ENCODE measurements around the gene TMTC2.
"Not testable (repeated sequence)": the region's sequence is repeated elsewhere in the genome, so short reads cannot be mapped to it uniquely, and the experiment has no call there.

The TMTC2 gene

DNA sequence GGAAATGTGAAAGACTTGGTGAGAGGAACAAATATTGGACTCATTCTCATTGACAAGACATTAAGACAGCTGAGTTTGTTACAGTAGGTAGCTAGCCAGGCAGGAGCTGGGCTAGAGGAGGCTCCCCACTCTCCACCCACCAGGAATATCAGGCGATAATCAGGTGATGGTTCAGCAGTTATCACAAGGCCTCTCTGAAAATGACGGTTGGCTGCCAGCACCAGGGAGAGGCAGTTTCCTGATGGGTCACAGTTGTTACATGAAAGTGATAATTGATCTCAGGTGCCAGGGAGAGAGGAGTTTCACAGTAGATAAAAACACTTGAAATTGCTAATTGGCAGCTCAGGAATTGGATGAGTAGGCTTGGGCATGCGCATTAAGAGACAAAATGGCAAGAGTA is 116.5 kb downstream of the TMTC2 start:
- H3K27me3 Mint-ChIP-seq = no peaks in the 10 kb centered on the region
- peaks cover 13% of the 10 kb centered on the region for H3K4me1 Mint-ChIP-seq (ENCODE audit: low read depth)
- intact Hi-C loops (cut with micrococcal nuclease) = no loop called here
- no peak overlapping the region for H3K27ac Mint-ChIP-seq
- peaks cover 9% of the 10 kb centered on the region for H3K36me3 Mint-ChIP-seq (ENCODE audit: low read depth)
- no peak overlapping the region for H3K4me3 Mint-ChIP-seq
- H3K9me3 Mint-ChIP-seq = no peaks in the 10 kb centered on the region

DNA sequence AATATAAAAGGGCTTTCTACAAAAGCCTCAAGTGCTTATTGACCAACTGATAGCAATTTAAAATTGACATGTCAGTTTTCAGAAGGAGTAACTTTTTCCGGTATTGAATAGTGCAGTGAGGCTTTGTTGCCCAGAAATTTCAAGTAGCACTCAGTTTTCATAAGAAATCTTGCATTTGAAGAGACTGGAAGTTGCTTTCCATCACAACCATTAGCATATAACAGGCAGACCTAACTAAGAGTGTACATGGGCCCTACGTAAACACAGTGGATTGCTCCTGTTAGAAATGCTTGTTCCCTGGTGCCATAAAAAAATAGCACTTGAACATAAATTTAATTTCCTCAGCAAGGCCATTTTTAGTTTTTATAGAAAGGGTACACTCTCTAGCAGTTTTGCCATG is 117.9 kb downstream of the TMTC2 start:
- H3K4me1 Mint-ChIP-seq (ENCODE audit: low read depth) = peaks cover 13% of the 10 kb centered on the region
- H3K9me3 Mint-ChIP-seq = no peaks in the 10 kb centered on the region
- no peak overlapping the region for H3K27ac Mint-ChIP-seq
- H3K36me3 Mint-ChIP-seq (ENCODE audit: low read depth) = peaks cover 9% of the 10 kb centered on the region
- intact Hi-C loops (cut with micrococcal nuclease) = no loop called here
- no peaks in the 10 kb centered on the region for H3K27me3 Mint-ChIP-seq
- H3K4me3 Mint-ChIP-seq = no peak overlapping the region

DNA sequence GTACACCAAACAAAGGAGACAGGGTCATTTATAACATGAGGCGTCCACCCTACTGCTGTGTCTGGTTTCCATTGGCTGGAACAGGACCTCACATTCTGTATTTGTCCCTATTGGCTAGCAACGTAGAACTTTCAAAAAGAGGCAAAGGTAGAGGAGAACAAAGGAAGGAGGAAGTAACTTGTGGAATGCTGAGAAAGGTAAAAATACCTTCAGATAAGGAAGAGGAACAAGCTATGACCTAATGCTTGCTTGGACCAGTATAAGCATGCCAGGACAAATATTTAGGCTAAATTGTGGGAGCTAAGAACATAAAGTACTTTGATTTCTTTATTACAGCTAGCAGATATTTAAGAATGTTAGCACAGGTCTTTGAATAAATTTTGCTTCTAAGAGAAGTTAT is 118.3 kb downstream of the TMTC2 start:
- H3K4me1 Mint-ChIP-seq (ENCODE audit: low read depth) = peaks cover 13% of the 10 kb centered on the region
- intact Hi-C loops (cut with micrococcal nuclease); H3K27me3 Mint-ChIP-seq; H3K9me3 Mint-ChIP-seq; H3K4me3 Mint-ChIP-seq; H3K27ac Mint-ChIP-seq; H3K36me3 Mint-ChIP-seq (ENCODE audit: low read depth): not testable (repeated sequence)

DNA sequence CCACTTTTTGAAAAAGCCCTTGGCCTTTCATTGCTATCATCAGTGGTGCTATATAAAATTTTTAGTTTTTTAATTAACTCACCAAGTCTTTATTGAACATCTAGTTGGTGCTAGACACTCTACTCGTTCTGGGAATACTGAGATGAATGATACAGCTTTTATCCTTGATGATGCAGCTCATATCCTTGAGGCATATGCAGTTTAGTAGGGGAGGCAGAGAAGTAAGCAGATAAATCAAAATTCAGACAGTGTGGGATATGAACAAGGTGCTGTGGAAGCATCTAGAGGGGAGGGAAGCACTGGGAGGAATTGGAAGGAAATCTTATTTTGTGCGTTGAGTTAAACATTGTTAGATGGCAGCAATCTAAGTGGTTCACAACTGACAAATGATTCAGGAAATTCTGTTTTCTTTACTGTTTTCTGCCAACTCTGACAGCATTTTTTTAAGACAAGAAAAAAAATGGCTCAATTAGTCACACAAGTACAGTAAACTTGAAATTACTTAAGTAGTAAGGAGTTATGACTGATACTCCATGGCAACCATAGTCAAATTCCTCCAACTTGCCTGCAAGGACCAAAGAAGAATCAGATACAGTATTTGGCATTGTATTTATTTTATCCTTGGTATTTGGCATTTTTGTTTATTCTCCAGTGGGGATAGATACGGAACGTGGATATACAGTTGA is 119.2 kb downstream of the TMTC2 start:
- no peaks in the 10 kb centered on the region for H3K9me3 Mint-ChIP-seq
- intact Hi-C loops (cut with micrococcal nuclease) = no loop called here
- peaks cover 13% of the 10 kb centered on the region for H3K4me1 Mint-ChIP-seq (ENCODE audit: low read depth)
- H3K27me3 Mint-ChIP-seq = no peaks in the 10 kb centered on the region
- no peak overlapping the region for H3K27ac Mint-ChIP-seq
- H3K36me3 Mint-ChIP-seq (ENCODE audit: low read depth) = peaks cover 8% of the 10 kb centered on the region
- no peak overlapping the region for H3K4me3 Mint-ChIP-seq

DNA sequence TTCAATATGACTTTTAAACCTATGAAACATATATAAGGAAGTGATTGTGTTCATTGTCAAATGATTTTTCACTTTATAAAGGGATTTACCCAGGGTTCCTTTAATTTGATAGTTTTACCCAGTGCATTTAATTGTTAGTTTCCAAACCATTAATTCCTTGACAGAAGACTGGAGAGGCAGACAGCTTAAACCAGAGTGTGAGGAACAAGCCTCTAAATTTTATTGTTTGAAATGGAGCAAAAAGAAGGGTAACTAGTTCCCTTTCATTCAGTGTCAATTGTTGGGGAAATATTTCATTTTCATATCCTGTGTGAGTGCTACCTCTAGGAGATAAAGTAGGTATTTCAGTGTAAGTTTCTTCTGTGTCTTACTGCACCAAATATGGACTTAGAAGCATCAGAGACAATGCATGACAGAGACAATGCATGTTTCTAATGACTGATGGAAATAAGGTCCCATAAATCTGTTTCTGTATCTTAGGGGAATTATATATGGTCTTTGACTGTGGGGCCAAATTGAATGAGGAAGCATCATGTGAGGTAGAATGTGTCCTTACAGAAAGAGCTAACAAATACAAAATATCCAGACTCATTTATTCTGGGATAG is 120.5 kb downstream of the TMTC2 start:
- Mint-ChIP-seq H3K4me3 (no peak overlapping the region), H3K4me1 (ENCODE audit: low read depth) (peaks cover 13% of the 10 kb centered on the region), H3K9me3 (no peaks in the 10 kb centered on the region), H3K36me3 (ENCODE audit: low read depth) (no peaks in the 10 kb centered on the region), H3K27me3 (no peaks in the 10 kb centered on the region), H3K27ac (no peak overlapping the region)
- intact Hi-C loops (cut with micrococcal nuclease) = no loop called here

DNA sequence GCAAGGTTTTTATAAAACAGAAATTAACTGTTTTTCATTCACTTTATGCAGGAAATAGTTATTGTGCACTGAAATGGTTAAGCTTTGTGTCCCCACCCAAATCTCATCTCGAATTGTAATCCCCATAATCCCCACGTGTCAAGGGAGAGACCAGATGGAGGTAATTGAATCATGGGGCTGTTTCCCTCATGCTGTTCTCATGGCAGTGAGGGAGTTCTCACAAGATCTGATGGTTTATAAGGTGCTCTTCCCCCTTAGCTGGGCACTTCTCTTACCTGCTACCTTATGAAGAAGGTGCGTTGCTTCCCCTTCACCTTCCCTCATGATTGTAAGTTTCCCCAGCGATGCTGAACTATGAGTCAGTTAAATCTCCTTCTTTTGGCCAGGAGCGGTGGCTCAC is 123.9 kb downstream of the TMTC2 start:
- Mint-ChIP-seq H3K27ac (no peak overlapping the region), H3K9me3 (no peaks in the 10 kb centered on the region), H3K27me3 (no peaks in the 10 kb centered on the region), H3K36me3 (ENCODE audit: low read depth) (no peaks in the 10 kb centered on the region), H3K4me1 (ENCODE audit: low read depth) (peaks cover 9% of the 10 kb centered on the region), H3K4me3 (no peak overlapping the region)
- intact Hi-C loops (cut with micrococcal nuclease) = no loop called here

DNA sequence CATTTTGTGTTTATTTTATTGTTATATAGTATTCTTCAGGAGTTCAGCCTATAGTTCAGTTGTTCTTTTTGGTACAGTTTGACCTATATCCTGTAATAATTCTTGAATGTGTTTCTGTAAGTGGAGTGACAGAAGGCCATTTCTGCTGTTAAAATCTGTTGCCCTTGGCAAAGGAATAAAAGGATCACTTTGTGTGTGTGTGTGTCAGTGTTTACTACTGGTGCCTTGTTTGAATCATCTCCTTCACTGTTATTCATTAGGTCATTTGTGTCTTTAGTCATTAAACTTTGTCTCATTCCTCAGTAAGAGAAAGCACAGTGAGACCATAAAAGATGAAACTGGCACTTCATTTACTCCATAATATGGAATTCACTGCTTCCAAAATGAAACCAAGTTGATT is 130.7 kb downstream of the TMTC2 start:
- no peak overlapping the region for H3K27ac Mint-ChIP-seq
- peaks cover 14% of the 10 kb centered on the region for H3K4me1 Mint-ChIP-seq (ENCODE audit: low read depth)
- intact Hi-C loops (cut with micrococcal nuclease) = no loop called here
- H3K4me3 Mint-ChIP-seq = no peak overlapping the region
- no peaks in the 10 kb centered on the region for H3K27me3 Mint-ChIP-seq
- no peaks in the 10 kb centered on the region for H3K9me3 Mint-ChIP-seq
- no peaks in the 10 kb centered on the region for H3K36me3 Mint-ChIP-seq (ENCODE audit: low read depth)

DNA sequence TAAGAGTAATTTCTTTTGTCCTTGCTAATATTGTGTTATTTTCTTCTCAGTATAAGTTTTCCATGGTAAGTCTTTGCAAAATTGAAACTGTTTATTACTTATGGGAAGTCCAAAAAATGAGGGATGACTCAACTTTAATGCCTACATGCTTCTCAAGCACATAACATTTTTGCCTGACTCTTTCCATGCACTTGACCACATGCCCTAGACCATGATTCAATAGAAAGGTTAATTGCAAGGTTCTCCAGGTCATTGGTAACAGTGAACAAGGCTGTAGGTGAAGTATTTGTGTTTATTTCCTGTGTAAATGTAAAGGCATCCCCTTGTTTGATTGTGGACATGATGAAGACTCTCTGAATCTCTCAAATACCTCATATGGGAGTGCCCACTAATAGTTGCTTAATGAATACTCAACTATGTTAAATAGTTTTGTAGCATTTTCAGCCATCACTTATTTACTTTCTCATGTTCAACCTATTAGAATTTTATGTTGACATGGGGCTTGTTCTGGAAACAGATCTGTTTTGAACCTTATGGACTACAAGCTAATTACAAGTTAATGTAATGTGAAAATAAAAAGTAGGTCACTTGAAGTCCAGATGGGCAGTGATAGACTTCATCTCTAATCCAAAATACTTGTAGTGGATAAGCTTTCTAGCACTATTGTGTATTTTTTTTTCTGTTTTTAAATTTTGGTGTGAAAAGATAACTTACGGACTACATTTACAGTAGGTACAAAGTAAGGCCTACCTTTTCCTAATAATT is 131.7 kb downstream of the TMTC2 start:
- intact Hi-C loops (cut with micrococcal nuclease) = no loop called here
- peaks cover 18% of the 10 kb centered on the region for H3K4me1 Mint-ChIP-seq (ENCODE audit: low read depth)

DNA sequence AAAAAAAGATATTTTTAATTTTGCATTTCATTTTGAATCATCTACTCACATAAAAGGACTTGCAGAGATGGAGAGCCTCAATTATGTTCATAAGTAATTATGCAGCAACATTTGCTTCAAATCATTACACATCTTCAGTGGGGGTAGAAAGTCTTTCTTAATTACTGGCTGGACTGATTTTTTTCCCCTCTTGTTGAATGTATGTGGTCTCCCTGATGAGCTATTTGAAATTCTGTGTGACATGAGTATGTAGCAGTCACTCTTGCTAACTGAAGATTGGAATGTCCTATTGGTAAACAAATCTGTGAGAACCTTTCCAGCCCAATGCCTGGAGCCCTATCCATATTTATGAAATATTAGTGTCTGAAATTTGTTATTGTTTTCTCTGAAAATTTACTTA is 139.8 kb downstream of the TMTC2 start:
- no peaks in the 10 kb centered on the region for H3K9me3 Mint-ChIP-seq
- no peaks in the 10 kb centered on the region for H3K36me3 Mint-ChIP-seq (ENCODE audit: low read depth)
- no peak overlapping the region for H3K4me3 Mint-ChIP-seq
- intact Hi-C loops (cut with micrococcal nuclease) = no loop called here
- peaks cover 24% of the 10 kb centered on the region for H3K4me1 Mint-ChIP-seq (ENCODE audit: low read depth)
- H3K27me3 Mint-ChIP-seq = no peaks in the 10 kb centered on the region
- no peak overlapping the region for H3K27ac Mint-ChIP-seq

More for the DNA sequence above, 131.7 kb downstream of the TMTC2 start:
- Mint-ChIP-seq H3K36me3 (ENCODE audit: low read depth) (no peaks in the 10 kb centered on the region), H3K27me3 (no peaks in the 10 kb centered on the region), H3K4me3 (no peak overlapping the region), H3K9me3 (no peaks in the 10 kb centered on the region), H3K27ac (no peak overlapping the region)

DNA sequence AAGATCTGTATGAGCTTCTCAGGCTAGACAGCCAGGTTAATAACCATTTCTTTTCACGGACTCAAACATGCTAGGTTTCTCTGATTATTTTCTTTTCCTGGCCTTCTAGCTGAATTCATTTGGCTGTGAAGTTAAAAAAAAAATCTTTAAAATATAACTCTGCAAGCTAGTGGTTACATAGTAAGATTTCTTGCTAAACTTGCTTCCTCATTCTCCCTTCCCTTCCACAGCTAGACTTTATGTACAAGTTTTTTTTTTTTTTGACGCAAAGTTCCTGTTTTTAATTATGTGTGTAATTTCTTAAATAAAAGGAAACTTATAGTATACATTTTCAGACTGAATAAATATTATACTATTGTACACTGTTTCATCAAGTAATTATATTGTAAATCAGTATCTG is 145.4 kb downstream of the TMTC2 start:
- Mint-ChIP-seq H3K9me3 (no peaks in the 10 kb centered on the region), H3K4me1 (ENCODE audit: low read depth) (peaks cover 29% of the 10 kb centered on the region), H3K27me3 (no peaks in the 10 kb centered on the region), H3K27ac (peak overlapping the region; percentile 91), H3K36me3 (ENCODE audit: low read depth) (no peaks in the 10 kb centered on the region), H3K4me3 (no peak overlapping the region)
- intact Hi-C loops (cut with micrococcal nuclease) = loop anchor here (10.0 kb wide), 1 partner anchor 147 kb away; the partner anchor contains the start of gene TMTC2

DNA sequence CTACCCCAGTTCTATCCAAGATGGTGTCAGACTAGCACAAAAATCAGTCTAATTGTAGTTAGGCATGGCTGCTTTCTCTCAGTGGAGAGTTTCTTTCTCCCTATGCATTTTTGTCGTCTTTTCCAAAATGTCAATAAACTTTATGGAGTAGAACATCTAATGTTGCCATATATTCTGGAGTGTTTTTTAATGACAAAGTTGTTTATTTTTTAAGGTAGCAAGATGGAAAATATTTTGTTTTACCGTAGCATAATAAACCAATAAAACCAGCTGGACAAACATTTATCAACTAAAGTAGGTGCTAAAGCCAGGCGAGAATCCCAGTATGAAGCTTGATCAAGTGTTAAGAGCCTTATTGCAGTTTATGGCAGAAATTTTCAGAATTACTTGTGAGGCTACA is 146.3 kb downstream of the TMTC2 start:
- Mint-ChIP-seq H3K4me3 (no peak overlapping the region), H3K27ac (peak overlapping the region; percentile 91)

DNA sequence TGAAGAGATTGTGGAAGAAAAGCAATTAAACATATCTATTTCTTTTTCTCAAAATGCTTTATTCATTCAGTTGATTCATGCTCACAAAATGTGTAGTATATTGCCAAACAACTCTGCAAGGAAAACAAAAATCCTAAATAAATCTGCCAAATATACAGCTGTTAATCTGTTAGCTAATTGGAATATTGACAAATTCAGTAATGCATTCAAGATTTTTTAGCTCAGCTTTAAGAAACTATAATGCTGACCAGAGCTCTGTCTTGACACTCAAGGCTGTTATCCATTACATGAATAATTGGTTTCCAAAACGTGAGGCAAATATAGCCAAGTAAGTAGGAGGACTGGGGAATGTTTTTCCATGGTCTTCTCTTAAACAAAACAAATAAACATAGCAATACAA is 146.8 kb downstream of the TMTC2 start:
- H3K4me3 Mint-ChIP-seq = no peak overlapping the region
- no peaks in the 10 kb centered on the region for H3K9me3 Mint-ChIP-seq
- intact Hi-C loops (cut with micrococcal nuclease) = loop anchor here (10.0 kb wide), 1 partner anchor 149 kb away; the partner anchor contains the start of gene TMTC2
- no peaks in the 10 kb centered on the region for H3K27me3 Mint-ChIP-seq
- no peaks in the 10 kb centered on the region for H3K36me3 Mint-ChIP-seq (ENCODE audit: low read depth)
- H3K27ac Mint-ChIP-seq = no peak overlapping the region
- peaks cover 29% of the 10 kb centered on the region for H3K4me1 Mint-ChIP-seq (ENCODE audit: low read depth)

More for the DNA sequence above, 146.3 kb downstream of the TMTC2 start:
- H3K27me3 Mint-ChIP-seq = no peaks in the 10 kb centered on the region
- intact Hi-C loops (cut with micrococcal nuclease) = loop anchor here (10.0 kb wide), 1 partner anchor 148 kb away; the partner anchor contains the start of gene TMTC2
- H3K36me3 Mint-ChIP-seq (ENCODE audit: low read depth) = no peaks in the 10 kb centered on the region
- no peaks in the 10 kb centered on the region for H3K9me3 Mint-ChIP-seq
- H3K4me1 Mint-ChIP-seq (ENCODE audit: low read depth) = peaks cover 29% of the 10 kb centered on the region

DNA sequence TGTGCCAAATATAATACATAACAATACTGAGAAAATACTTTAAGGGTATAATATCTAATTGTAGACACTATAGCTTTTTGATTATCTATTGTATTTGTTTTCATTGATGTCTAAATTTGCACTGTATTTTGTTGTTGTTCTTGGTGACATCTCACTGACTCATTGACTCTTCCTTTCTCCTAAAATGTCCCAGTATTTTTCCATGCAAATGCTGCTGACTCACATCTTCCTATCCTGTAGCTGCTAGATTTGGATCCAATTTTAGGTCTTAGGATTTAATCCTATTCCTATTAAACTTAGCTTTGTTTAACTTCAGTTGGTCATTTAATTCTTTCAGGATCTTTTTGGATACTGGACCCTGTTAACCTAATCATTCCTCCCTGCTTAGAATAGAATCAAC is 148.5 kb downstream of the TMTC2 start:
- intact Hi-C loops (cut with micrococcal nuclease) = loop anchor here (10.0 kb wide), 1 partner anchor 150 kb away; the partner anchor contains the start of gene TMTC2
- H3K27ac Mint-ChIP-seq = no peak overlapping the region
- H3K27me3 Mint-ChIP-seq = no peaks in the 10 kb centered on the region
- no peaks in the 10 kb centered on the region for H3K9me3 Mint-ChIP-seq
- H3K4me1 Mint-ChIP-seq (ENCODE audit: low read depth) = peaks cover 24% of the 10 kb centered on the region
- H3K4me3 Mint-ChIP-seq = no peak overlapping the region
- H3K36me3 Mint-ChIP-seq (ENCODE audit: low read depth) = no peaks in the 10 kb centered on the region

DNA sequence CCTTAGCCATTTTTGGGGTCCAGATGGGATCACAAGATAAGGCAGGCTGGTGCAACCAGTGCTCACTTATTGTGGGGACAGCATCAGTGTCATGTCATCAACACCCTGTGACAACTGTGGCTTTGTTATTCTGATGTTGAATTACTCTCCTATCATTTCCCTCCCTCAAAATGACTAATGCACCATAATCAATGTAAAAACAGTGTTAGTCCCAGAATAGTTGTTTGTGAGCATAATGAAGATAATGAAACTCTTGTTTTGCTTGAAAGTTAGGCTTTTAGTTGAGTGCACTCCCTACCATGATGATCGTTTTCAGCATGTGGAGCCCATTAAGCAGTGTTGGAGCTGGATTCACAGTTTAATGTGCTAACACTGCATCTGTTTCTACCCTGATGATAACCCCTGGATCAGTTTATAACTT is 151.4 kb downstream of the TMTC2 start:
- Mint-ChIP-seq H3K27ac (no peak overlapping the region), H3K4me3 (no peak overlapping the region), H3K36me3 (ENCODE audit: low read depth) (no peaks in the 10 kb centered on the region), H3K9me3 (no peaks in the 10 kb centered on the region), H3K4me1 (ENCODE audit: low read depth) (peaks cover 4% of the 10 kb centered on the region), H3K27me3 (no peaks in the 10 kb centered on the region)
- intact Hi-C loops (cut with micrococcal nuclease) = loop anchor here (10.0 kb wide), 1 partner anchor 153 kb away; the partner anchor contains the start of gene TMTC2

All from dendritic cell treated with granulocyte-macrophage colony-stimulating factor and Interleukin-4, amounts not matched to agents 40 ng/mL and 50 ng/mL, for 4 days (primary cell).